Stimulated activated CD4-positive, alpha-beta T cell treated with anti-CD3 and anti-CD28 coated beads, Interleukin-4, amount 100 ng/mL, for 4 hours (primary cell): ENCODE measurements around the gene CDH4.
"Not testable (repeated sequence)": the region's sequence is repeated elsewhere in the genome, so short reads cannot be mapped to it uniquely, and the experiment has no call there.

Experiments
- DNase-seq, 2 experiments: peaks; one replicate each; pipeline ENCODE4 v3.0.0-alpha.2; 2020

CDH4 gene

GRCh38 chr20:61933481-61933950 is 681.5 kb downstream of the CDH4 start:
- no peak for DNase-seq

- DNase-seq = no peak
Observed at GRCh38 chr20:61933951-61934715, 682.1 kb downstream of the CDH4 start.

GRCh38 chr20:61934716-61935530 is 682.9 kb downstream of the CDH4 start:
- no peak for DNase-seq

GRCh38 chr20:61935926-61936700 is 684.1 kb downstream of the CDH4 start:
- DNase-seq = no peak

GRCh38 chr20:61936701-61937131 is 684.7 kb downstream of the CDH4 start:
- no peak for DNase-seq

GRCh38 chr20:61937146-61937962 is 685.3 kb downstream of the CDH4 start:
- no peak for DNase-seq

GRCh38 chr20:61937963-61938838 is 686.1 kb downstream of the CDH4 start:
- DNase-seq = no peak

GRCh38 chr20:61938839-61939690 is 687.0 kb downstream of the CDH4 start:
- no peak for DNase-seq

- DNase-seq = no peak
Observed at GRCh38 chr20:61939691-61940360, 687.8 kb downstream of the CDH4 start.

- DNase-seq = no peak
Observed at GRCh38 chr20:61940491-61940890, 688.4 kb downstream of the CDH4 start.

GRCh38 chr20:61940976-61941720 is 689.1 kb downstream of the CDH4 start:
- DNase-seq = no peak

GRCh38 chr20:61941721-61942405 is 689.8 kb downstream of the CDH4 start:
- no peak for DNase-seq

GRCh38 chr20:61942526-61942925 is 690.5 kb downstream of the CDH4 start:
- no peak for DNase-seq

GRCh38 chr20:61944967-61945366 is 692.9 kb downstream of the CDH4 start:
- DNase-seq = not testable (repeated sequence)

GRCh38 chr20:61945495-61945894 is 693.4 kb downstream of the CDH4 start:
- not testable (repeated sequence) for DNase-seq

- DNase-seq = not testable (repeated sequence)
Observed at GRCh38 chr20:61948056-61948455, 696.0 kb downstream of the CDH4 start.

GRCh38 chr20:61948586-61949362 is 696.7 kb downstream of the CDH4 start:
- DNase-seq = no peak
